GM21526 (cell line): ENCODE data around the gene TDP2.
"Not testable (repeated sequence)": the region's sequence is repeated elsewhere in the genome, so short reads cannot be mapped to it uniquely, and the experiment has no call there.

Experiments used
- ATAC-seq: cut with Tn5 transposase; IDR thresholded peaks from one replicate; pipeline ENCODE4 v1.9.1; 2021; ENCODE audit warnings: moderate library complexity; ENCODE audit not compliant: unreplicated experiment, low FRiP score

Gene TDP2

GRCh38 chr6:24655215-24655614, 11.5 kb downstream of the TDP2 start:
- ATAC-seq = no peak

GRCh38 chr6:24650365-24650764, 16.3 kb downstream of the TDP2 start:
- no peak for ATAC-seq

- no peak for ATAC-seq
Observed at GRCh38 chr6:24649691-24650090, 17.0 kb downstream of the TDP2 start.

- no peak for ATAC-seq
Observed at GRCh38 chr6:24648276-24648675, 18.4 kb downstream of the TDP2 start.

- ATAC-seq = no peak
Observed at GRCh38 chr6:24646771-24647170, 19.9 kb downstream of the TDP2 start.

GRCh38 chr6:24644377-24644776, 22.3 kb downstream of the TDP2 start:
- no peak for ATAC-seq

- no peak for ATAC-seq
Observed at GRCh38 chr6:24643920-24644319, 22.8 kb downstream of the TDP2 start.

- ATAC-seq = no peak
Observed at GRCh38 chr6:24642061-24642460, 24.6 kb downstream of the TDP2 start.

GRCh38 chr6:24640631-24641030, 26.1 kb downstream of the TDP2 start:
- not testable (repeated sequence) for ATAC-seq

GRCh38 chr6:24640166-24640565, 26.5 kb downstream of the TDP2 start:
- no peak for ATAC-seq

- no peak for ATAC-seq
Observed at GRCh38 chr6:24636681-24637080, 30.0 kb downstream of the TDP2 start.

- ATAC-seq = no peak
Observed at GRCh38 chr6:24632573-24632972, 34.1 kb downstream of the TDP2 start.

GRCh38 chr6:24631671-24632070, 35.0 kb downstream of the TDP2 start:
- ATAC-seq = no peak

- ATAC-seq = no peak
Observed at GRCh38 chr6:24630856-24631505, 35.7 kb downstream of the TDP2 start.

- no peak for ATAC-seq
Observed at GRCh38 chr6:24621626-24622289, 44.9 kb downstream of the TDP2 start.

GRCh38 chr6:24620637-24621036, 46.1 kb downstream of the TDP2 start:
- no peak for ATAC-seq

GRCh38 chr6:24619661-24620060, 47.0 kb downstream of the TDP2 start:
- no peak for ATAC-seq

- ATAC-seq = no peak
Observed at GRCh38 chr6:24614648-24615047, 52.1 kb downstream of the TDP2 start.

GRCh38 chr6:24614043-24614420, 52.7 kb downstream of the TDP2 start:
- no peak for ATAC-seq

GRCh38 chr6:24613361-24614042, 53.2 kb downstream of the TDP2 start:
- ATAC-seq = no peak

GRCh38 chr6:24610672-24611071, 56.0 kb downstream of the TDP2 start:
- ATAC-seq = no peak
